Gastrocnemius medialis (tissue), 4 donors: ENCODE results near the gene C2orf80.

Experiments used
- POLR2A ChIP-seq, 2 donors: fragments of 450-650 bp; IDR thresholded peaks; one replicate each; pipeline ENCODE4 v1.6.1; 2017; ENCODE audit warnings: antibody characterized with exemption in 2 of 2, mild to moderate bottlenecking in 2 of 2, moderate library complexity in 2 of 2
- TF ChIP-seq, protein P1 (sequence below), 5 experiments: fragments of 450-650 bp in 3 of 5; fragments of 200-600 bp in 2 of 5; sonication (generic) in 2 of 5; IDR thresholded peaks in 4 of 5; conservative IDR thresholded peaks in 1 of 5; 1 replicate in 4 of 5; 2 replicates in 1 of 5; pipeline ENCODE4 v1.5.1; 2016 to 2019; ENCODE audit warnings: antibody characterized with exemption in 5 of 5, mild to moderate bottlenecking in 3 of 5, moderate library complexity in 3 of 5

- TF ChIP-seq, protein P1, sequence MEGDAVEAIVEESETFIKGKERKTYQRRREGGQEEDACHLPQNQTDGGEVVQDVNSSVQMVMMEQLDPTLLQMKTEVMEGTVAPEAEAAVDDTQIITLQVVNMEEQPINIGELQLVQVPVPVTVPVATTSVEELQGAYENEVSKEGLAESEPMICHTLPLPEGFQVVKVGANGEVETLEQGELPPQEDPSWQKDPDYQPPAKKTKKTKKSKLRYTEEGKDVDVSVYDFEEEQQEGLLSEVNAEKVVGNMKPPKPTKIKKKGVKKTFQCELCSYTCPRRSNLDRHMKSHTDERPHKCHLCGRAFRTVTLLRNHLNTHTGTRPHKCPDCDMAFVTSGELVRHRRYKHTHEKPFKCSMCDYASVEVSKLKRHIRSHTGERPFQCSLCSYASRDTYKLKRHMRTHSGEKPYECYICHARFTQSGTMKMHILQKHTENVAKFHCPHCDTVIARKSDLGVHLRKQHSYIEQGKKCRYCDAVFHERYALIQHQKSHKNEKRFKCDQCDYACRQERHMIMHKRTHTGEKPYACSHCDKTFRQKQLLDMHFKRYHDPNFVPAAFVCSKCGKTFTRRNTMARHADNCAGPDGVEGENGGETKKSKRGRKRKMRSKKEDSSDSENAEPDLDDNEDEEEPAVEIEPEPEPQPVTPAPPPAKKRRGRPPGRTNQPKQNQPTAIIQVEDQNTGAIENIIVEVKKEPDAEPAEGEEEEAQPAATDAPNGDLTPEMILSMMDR (IDR thresholded peaks at IDR 0.05 in 4 of 5, conservative IDR thresholded peaks at IDR 0.05 in 1 of 5), result no peak
- no peak for TF ChIP-seq POLR2A (IDR thresholded peaks at IDR 0.05)
These were observed 37.9 kb upstream of the C2orf80 start for GRCh38 chr2:208227581-208228232.
